Thoracic aorta (tissue), 2 donors: Measurements from ENCODE around the gene ACAP1. TPM values are rescaled to one million over a fixed set of nuclear protein-coding genes. Genes with fewer than 3 reads are reported as not detected.
A peak's percentile ranks its signal among the peaks of the same experiment; 100 is the strongest.

ENCODE experiments used
- ATAC-seq: fragments of 150-250 bp; one replicate; pipeline ENCODE4 v1.8.0; 2017; ENCODE audit warnings: low read depth; ENCODE audit not compliant: insufficient number of reproducible peaks, low FRiP score
- DNase-seq: peaks from one replicate; pipeline ENCODE4 v3.0.0-alpha.2; 2020; ENCODE audit warnings: low spot score
- H3K27ac ChIP-seq, 2 donors: fragments of 200-600 bp; sonication (generic); 1 replicate in 1 of 2; 2 replicates in 1 of 2; pipeline ENCODE4 v1.5.1; 2016; ENCODE audit warnings: mild to moderate bottlenecking in 2 of 2, moderate library complexity in 2 of 2
- H3K27me3 ChIP-seq: fragments of 200-600 bp; sonication (generic); replicated peaks from 2 replicates; pipeline ENCODE4 v1.6.0; 2016; ENCODE audit warnings: mild to moderate bottlenecking; ENCODE audit not compliant: insufficient read depth
- H3K36me3 ChIP-seq: fragments of 200-600 bp; sonication (generic); one replicate; pipeline ENCODE4 v1.5.1; 2016
- H3K4me1 ChIP-seq, 2 donors: fragments of 200-600 bp; sonication (generic); 1 replicate in 1 of 2; 2 replicates in 1 of 2; pipeline versions ENCODE4 v1.5.1 to v1.6.0; 2016; ENCODE audit warnings: low read depth in 2 of 2, mild to moderate bottlenecking in 1 of 2; ENCODE audit not compliant: control insufficient read depth in 1 of 2
- H3K4me3 ChIP-seq: fragments of 200-600 bp; sonication (generic); 2 replicates; pipeline ENCODE4 v1.5.1; 2016; ENCODE audit warnings: mild to moderate bottlenecking
- H3K9me3 ChIP-seq: fragments of 200-600 bp; sonication (generic); 2 replicates; pipeline ENCODE4 v1.5.1; 2016
- CTCF ChIP-seq: fragments of 200-600 bp; sonication (generic); IDR thresholded peaks from one replicate; pipeline ENCODE4 v1.5.1; 2019; ENCODE audit warnings: antibody characterized with exemption
- total RNA-seq, 2 donors: library from RNA; depleted of rRNA; stranded (reverse); fragments of >200 nt; gene quantifications; one replicate each; pipeline versions ENCODE4 v1.1.0 to v1.2.3, GENCODE V29; 2016

Gene ACAP1
- total RNA-seq, 2 donors from 2014 or later = 6.8 to 9.9 TPM

- ATAC-seq (no peak), DNase-seq (no peak)
- Histone ChIP-seq H3K4me3 (peak overlapping the region; percentile 84), H3K4me1 (peaks cover 6 to 10% of the 10 kb centered on the region in 2 donors), H3K27ac (peak overlapping the region in 1 of 2 donors; percentile 84), H3K27me3 (no peaks in the 10 kb centered on the region), H3K9me3 (no peaks in the 10 kb centered on the region), H3K36me3 (peaks cover 16% of the 10 kb centered on the region)
- TF ChIP-seq CTCF = no peak
These were observed 56.6 kb downstream of the ACAP1 start for GRCh38 chr17:7392696-7393612.

GRCh38 chr17:7393613-7394451 lies 57.5 kb downstream of the ACAP1 start:
- Histone ChIP-seq H3K4me1 (peaks cover 6 to 10% of the 10 kb centered on the region in 2 donors), H3K27me3 (no peaks in the 10 kb centered on the region), H3K27ac (peak overlapping the region; percentile 84 to 88), H3K36me3 (peaks cover 16% of the 10 kb centered on the region), H3K4me3 (peak overlapping the region; percentile 84), H3K9me3 (no peaks in the 10 kb centered on the region)
- DNase-seq (no peak), ATAC-seq (no peak)
- no peak for TF ChIP-seq CTCF

- Histone ChIP-seq H3K4me1 (peaks cover 6 to 10% of the 10 kb centered on the region in 2 donors), H3K27me3 (no peaks in the 10 kb centered on the region), H3K36me3 (peaks cover 14% of the 10 kb centered on the region), H3K4me3 (peak within 1 kb of the TSS; percentile 84), H3K9me3 (no peaks in the 10 kb centered on the region), H3K27ac (peak within 1 kb of the TSS; percentile 84 to 88)
- peak; percentile 44 for TF ChIP-seq CTCF
- peak; percentile 88 for ATAC-seq
- peak; percentile 41 for DNase-seq
These were observed 58.3 kb downstream of the ACAP1 start, which contains the start of gene PLSCR3 for GRCh38 chr17:7394452-7395191. TSS of gene PLSCR3 (minus strand) at chr17:7394525. CDS start at chr17:7394110, 415 bp downstream.

- H3K4me1 ChIP-seq = peaks cover 6 to 10% of the 10 kb centered on the region in 2 donors
- no peak overlapping the region for H3K27ac ChIP-seq
- no peak for ATAC-seq
- no peak for DNase-seq
- no peaks in the 10 kb centered on the region for H3K27me3 ChIP-seq
- H3K36me3 ChIP-seq = peaks cover 5% of the 10 kb centered on the region
- TF ChIP-seq CTCF = no peak
- no peaks in the 10 kb centered on the region for H3K9me3 ChIP-seq
- no peak overlapping the region for H3K4me3 ChIP-seq
These were observed 59.8 kb downstream of the ACAP1 start for GRCh38 chr17:7396147-7396546.
